K562 treated with DMSO at 1 percent for 4 hours (cell line): ENCODE measurements around the gene MASP1. TPM values are rescaled to one million over a fixed set of nuclear protein-coding genes. Genes with fewer than 3 reads are reported as not detected.

Experiments used
- total RNA-seq: library from RNA; unstranded; fragments of 300-600 nt; gene quantifications from 2 replicates; pipeline ENCODE4 v1.2.3, GENCODE V29; 2022; ENCODE audit not compliant: insufficient read depth

MASP1 gene
- total RNA-seq: 1.8 and 2.5 TPM in 2 replicates

DNA sequence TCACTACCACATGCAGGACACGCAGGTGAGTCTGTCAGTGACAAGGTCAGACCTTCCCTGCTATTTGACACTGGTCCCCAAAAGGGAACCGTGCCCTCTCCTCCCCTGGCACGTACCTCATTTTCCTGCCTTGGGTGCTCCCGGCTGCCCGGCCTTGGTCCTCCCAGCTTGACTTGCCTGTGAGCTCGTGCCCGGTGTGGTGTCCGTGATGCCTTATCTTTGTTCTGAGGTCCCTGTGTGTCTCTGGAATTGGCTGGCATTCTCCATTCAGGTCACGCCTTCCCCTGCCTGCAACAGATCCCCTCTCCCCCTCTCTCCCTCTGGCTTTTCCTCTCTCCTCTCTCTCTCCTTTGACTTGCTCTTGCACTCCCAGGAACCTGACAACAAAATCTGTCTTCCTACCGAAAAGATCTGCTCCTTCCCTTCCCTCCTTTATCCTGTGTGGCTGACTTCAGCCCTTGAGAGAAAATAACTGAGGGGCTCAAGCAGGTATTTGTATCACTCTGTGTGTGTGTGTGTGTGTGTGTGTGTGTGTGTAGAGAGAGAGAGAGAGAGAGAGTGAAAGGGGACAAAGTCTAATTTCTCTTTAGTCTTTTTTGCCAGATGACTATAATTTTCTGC, at the start of gene MASP1:
Gene MASP1 (minus strand): TSS at position 226 of the 621 bp plus-strand sequence. CDS start 105 bp downstream, at position 121.

GRCh38 chr3:187197335-187197649, 94.2 kb downstream of the MASP1 start, which contains the start of gene RTP1:
Gene RTP1, plus strand, starts transcription at chr3:187197486. Its CDS starts 30 bp downstream, at chr3:187197516.

Other genes starting within 250 kb of the MASP1 start
- gene RPL39L, start 152.2 kb downstream of the MASP1 start, total RNA-seq: 63.1 and 88.4 TPM in 2 replicates
- not detected in 2 replicates for gene RTP1, start 94.3 kb downstream of the MASP1 start, total RNA-seq
- 1.2 TPM in 1 of 2 replicates, not detected in the other for gene RTP4, start 76.6 kb upstream of the MASP1 start, total RNA-seq